Astrocyte (in vitro differentiated cells and primary cell): ENCODE measurements around the gene LHPP. TPM values are rescaled to one million over a fixed set of nuclear protein-coding genes. Genes with fewer than 3 reads are reported as not detected.

Source experiments
- DNase-seq: peaks from one replicate; pipeline ENCODE4 v3.0.0-alpha.2; 2010; ENCODE audit warnings: low read depth
- FAIRE-seq: peaks from 2 replicates; lab custom pipeline; 2011; peaks lifted over from hg19 to GRCh38; lab: Jason Lieb, UNC
- H2AFZ ChIP-seq: 2 replicates; pipeline ENCODE4 v1.6.0; 2012; ENCODE audit warnings: low read depth, low read length, inconsistent platforms
- H3K27ac ChIP-seq: 2 replicates; pipeline ENCODE4 v1.5.1; 2011; ENCODE audit warnings: low read depth, low read length, inconsistent platforms
- H3K27me3 ChIP-seq: 2 replicates; pipeline ENCODE4 v1.6.0; 2011; ENCODE audit warnings: low read length, inconsistent platforms; ENCODE audit not compliant: insufficient read depth
- H3K36me3 ChIP-seq: 2 replicates; pipeline ENCODE4 v1.5.1; 2011; ENCODE audit warnings: low read length, inconsistent platforms; ENCODE audit not compliant: insufficient read depth
- H3K4me1 ChIP-seq: 2 replicates; pipeline ENCODE4 v1.5.1; 2011; ENCODE audit warnings: low read length, inconsistent platforms; ENCODE audit not compliant: insufficient read depth
- H3K4me2 ChIP-seq: 2 replicates; pipeline ENCODE4 v1.6.0; 2012; ENCODE audit warnings: low read length, inconsistent platforms
- H3K4me3 ChIP-seq: 2 replicates; pipeline ENCODE4 v1.5.1; 2011; ENCODE audit warnings: low read depth, mild to moderate bottlenecking, low read length, inconsistent platforms; ENCODE audit not compliant: insufficient read depth
- H3K79me2 ChIP-seq: 2 replicates; pipeline ENCODE4 v1.6.0; 2012; ENCODE audit warnings: mild to moderate bottlenecking, low read length, inconsistent platforms; ENCODE audit not compliant: insufficient read depth
- H3K9ac ChIP-seq: 2 replicates; pipeline ENCODE4 v1.6.0; 2012; ENCODE audit warnings: mild to moderate bottlenecking, low read length, inconsistent platforms
- H3K9me3 ChIP-seq: 2 replicates; pipeline ENCODE4 v1.5.1; 2012; ENCODE audit warnings: low read depth, mild to moderate bottlenecking, low read length, inconsistent platforms; ENCODE audit not compliant: insufficient read depth
- H4K20me1 ChIP-seq: 2 replicates; pipeline ENCODE4 v1.6.0; 2012; ENCODE audit warnings: low read length, inconsistent platforms; ENCODE audit not compliant: insufficient read depth
- H3K27ac Mint-ChIP-seq: one replicate; pipeline ENCODE4 v1.8.0; 2021; ENCODE audit warnings: mild to moderate bottlenecking, mixed read lengths; ENCODE audit not compliant: unreplicated experiment
- H3K27me3 Mint-ChIP-seq: one replicate; pipeline ENCODE4 v1.8.0; 2021; ENCODE audit warnings: low read depth, mixed read lengths; ENCODE audit not compliant: unreplicated experiment
- H3K36me3 Mint-ChIP-seq: one replicate; pipeline ENCODE4 v1.8.0; 2021; ENCODE audit warnings: low read depth, mixed read lengths; ENCODE audit not compliant: unreplicated experiment
- H3K4me1 Mint-ChIP-seq: one replicate; pipeline ENCODE4 v1.8.0; 2021; ENCODE audit warnings: low read depth, mixed read lengths; ENCODE audit not compliant: unreplicated experiment
- H3K4me3 Mint-ChIP-seq: one replicate; pipeline ENCODE4 v1.8.0; 2021; ENCODE audit warnings: mild to moderate bottlenecking, moderate library complexity, mixed read lengths; ENCODE audit not compliant: unreplicated experiment
- H3K9me3 Mint-ChIP-seq: one replicate; pipeline ENCODE4 v1.8.0; 2021; ENCODE audit warnings: mild to moderate bottlenecking, mixed read lengths; ENCODE audit not compliant: unreplicated experiment
- CTCF ChIP-seq: IDR thresholded peaks from 2 replicates; pipeline ENCODE4 v1.5.1; 2011; ENCODE audit warnings: low read depth, mild to moderate bottlenecking, inconsistent platforms, low read length, moderate library complexity; ENCODE audit not compliant: insufficient read depth
- EZH2 ChIP-seq: IDR thresholded peaks from 2 replicates; pipeline ENCODE4 v1.6.1; 2012; ENCODE audit warnings: mild to moderate bottlenecking, low read length, inconsistent platforms; ENCODE audit not compliant: insufficient read depth
- total RNA-seq: library from RNA; stranded (reverse); gene quantifications from 2 replicates; pipeline ENCODE4 v1.2.1, GENCODE V29; 2021

The LHPP gene
- total RNA-seq, 1 donor from 2014 or later: 6.9 TPM

- no peaks in the 10 kb centered on the region for H3K9me3 ChIP-seq
- no peaks in the 10 kb centered on the region for H3K36me3 ChIP-seq
- H3K4me3 Mint-ChIP-seq: no peak overlapping the region
- peaks cover 11% of the 10 kb centered on the region for H3K36me3 Mint-ChIP-seq
- no peak for FAIRE-seq
- TF ChIP-seq EZH2: no peak
- TF ChIP-seq CTCF: no peak
- peaks cover 7% of the 10 kb centered on the region for H3K4me1 Mint-ChIP-seq
- no peak overlapping the region for H3K9ac ChIP-seq
- H3K9me3 Mint-ChIP-seq: no peaks in the 10 kb centered on the region
- H3K4me3 ChIP-seq: no peak overlapping the region
- H3K27me3 Mint-ChIP-seq: peaks cover 3% of the 10 kb centered on the region
- H4K20me1 ChIP-seq: peaks cover 11% of the 10 kb centered on the region
- H3K27ac Mint-ChIP-seq: no peak overlapping the region
- DNase-seq: no peak
- H3K27me3 ChIP-seq: no peaks in the 10 kb centered on the region
- no peak overlapping the region for H3K27ac ChIP-seq
- H3K79me2 ChIP-seq: no peaks in the 10 kb centered on the region
- H2AFZ ChIP-seq: no peak overlapping the region
- H3K4me1 ChIP-seq: no peaks in the 10 kb centered on the region
- H3K4me2 ChIP-seq: no peak overlapping the region
Observed at GRCh38 chr10:124619802-124620490, 158.3 kb downstream of the LHPP start.

GRCh38 chr10:124621637-124622036 lies 160.0 kb downstream of the LHPP start:
- H3K27me3 ChIP-seq: no peaks in the 10 kb centered on the region
- no peaks in the 10 kb centered on the region for H3K4me1 ChIP-seq
- FAIRE-seq: no peak
- DNase-seq: no peak
- H4K20me1 ChIP-seq: peaks cover 19% of the 10 kb centered on the region
- Mint-ChIP-seq H3K9me3 (no peaks in the 10 kb centered on the region), H3K36me3 (peaks cover 9% of the 10 kb centered on the region), H3K27me3 (peaks cover 3% of the 10 kb centered on the region), H3K4me3 (no peak overlapping the region), H3K4me1 (peaks cover 9% of the 10 kb centered on the region), H3K27ac (no peak overlapping the region)
- no peaks in the 10 kb centered on the region for H3K9me3 ChIP-seq
- H3K79me2 ChIP-seq: no peaks in the 10 kb centered on the region
- no peak overlapping the region for H3K9ac ChIP-seq
- no peak overlapping the region for H3K4me3 ChIP-seq
- H3K27ac ChIP-seq: no peak overlapping the region
- no peak overlapping the region for H3K4me2 ChIP-seq
- TF ChIP-seq CTCF (no peak), EZH2 (no peak)
- H3K36me3 ChIP-seq: no peaks in the 10 kb centered on the region
- H2AFZ ChIP-seq: no peak overlapping the region

GRCh38 chr10:124622158-124622557 lies 160.5 kb downstream of the LHPP start:
- Histone ChIP-seq H3K79me2 (no peaks in the 10 kb centered on the region), H3K9ac (no peak overlapping the region), H3K27ac (no peak overlapping the region), H4K20me1 (peaks cover 24% of the 10 kb centered on the region), H3K36me3 (no peaks in the 10 kb centered on the region), H3K9me3 (no peaks in the 10 kb centered on the region), H3K4me2 (no peak overlapping the region), H3K4me3 (no peak overlapping the region), H3K27me3 (no peaks in the 10 kb centered on the region), H3K4me1 (no peaks in the 10 kb centered on the region), H2AFZ (no peak overlapping the region)
- FAIRE-seq (no peak), DNase-seq (no peak)
- H3K27ac Mint-ChIP-seq: no peak overlapping the region
- peaks cover 6% of the 10 kb centered on the region for H3K36me3 Mint-ChIP-seq
- peaks cover 3% of the 10 kb centered on the region for H3K27me3 Mint-ChIP-seq
- TF ChIP-seq EZH2 (no peak), CTCF (no peak)
- H3K9me3 Mint-ChIP-seq: no peaks in the 10 kb centered on the region
- no peak overlapping the region for H3K4me3 Mint-ChIP-seq
- H3K4me1 Mint-ChIP-seq: peaks cover 11% of the 10 kb centered on the region
